ENCODE results near the gene CTXN1.

CTXN1 gene

GRCh38 chr19:7908078-7908699 lies 17.7 kb downstream of the CTXN1 start:
- H4K20me1 ChIP-seq (ENCODE audit: insufficient read depth) = no peaks in the 10 kb centered on the region
- H3K4me1 ChIP-seq (ENCODE audit: low read depth, poor library complexity, severe bottlenecking) = peaks cover 5% of the 10 kb centered on the region
- no peak overlapping the region for H3K9ac ChIP-seq
- H3K36me3 ChIP-seq (ENCODE audit: insufficient read depth) = no peaks in the 10 kb centered on the region
- no peak overlapping the region for H3K27ac ChIP-seq
- TF ChIP-seq CTCF (conservative IDR thresholded peaks at IDR 0.05; ENCODE audit: low read depth, low read length) = no peak
- H3K27me3 ChIP-seq (ENCODE audit: insufficient read depth, low read depth) = no peaks in the 10 kb centered on the region
- peaks cover 31% of the 10 kb centered on the region for H3K79me2 ChIP-seq (ENCODE audit: insufficient read depth, low read depth)
- H3K4me2 ChIP-seq = no peak overlapping the region
- no peak overlapping the region for H2AFZ ChIP-seq (ENCODE audit: low read depth)
- H3K4me3 ChIP-seq (IDR thresholded peaks at IDR 0.05; ENCODE audit: insufficient read depth, low read depth, low read length) = no peak overlapping the region

- Histone ChIP-seq H3K79me2 (ENCODE audit: insufficient read depth, low read depth) (peaks cover 31% of the 10 kb centered on the region), H3K27ac (no peak overlapping the region), H3K4me3 (IDR thresholded peaks at IDR 0.05; ENCODE audit: insufficient read depth, low read depth, low read length) (no peak overlapping the region)
Measured at GRCh38 chr19:7907544-7907943, 18.4 kb downstream of the CTXN1 start.

GRCh38 chr19:7907122-7907521 lies 18.8 kb downstream of the CTXN1 start:
- H3K79me2 ChIP-seq (ENCODE audit: insufficient read depth, low read depth) = peaks cover 31% of the 10 kb centered on the region
- H3K4me1 ChIP-seq (ENCODE audit: low read depth, poor library complexity, severe bottlenecking) = peaks cover 5% of the 10 kb centered on the region
- H3K4me3 ChIP-seq (IDR thresholded peaks at IDR 0.05; ENCODE audit: insufficient read depth, low read depth, low read length) = no peak overlapping the region
- no peaks in the 10 kb centered on the region for H4K20me1 ChIP-seq (ENCODE audit: insufficient read depth)
- no peaks in the 10 kb centered on the region for H3K36me3 ChIP-seq (ENCODE audit: insufficient read depth)
- H3K4me2 ChIP-seq = no peak overlapping the region
- H3K9ac ChIP-seq = no peak overlapping the region
- H3K27me3 ChIP-seq (ENCODE audit: insufficient read depth, low read depth) = no peaks in the 10 kb centered on the region
- H2AFZ ChIP-seq (ENCODE audit: low read depth) = no peak overlapping the region
- H3K27ac ChIP-seq = no peak overlapping the region
- no peak for TF ChIP-seq CTCF (conservative IDR thresholded peaks at IDR 0.05; ENCODE audit: low read depth, low read length)

More at GRCh38 chr19:7907544-7907943, 18.4 kb downstream of the CTXN1 start:
- Histone ChIP-seq H4K20me1 (ENCODE audit: insufficient read depth) (no peaks in the 10 kb centered on the region), H3K9ac (no peak overlapping the region), H3K27me3 (ENCODE audit: insufficient read depth, low read depth) (no peaks in the 10 kb centered on the region), H2AFZ (ENCODE audit: low read depth) (no peak overlapping the region), H3K36me3 (ENCODE audit: insufficient read depth) (no peaks in the 10 kb centered on the region), H3K4me2 (no peak overlapping the region), H3K4me1 (ENCODE audit: low read depth, poor library complexity, severe bottlenecking) (peaks cover 5% of the 10 kb centered on the region)
- no peak for TF ChIP-seq CTCF (conservative IDR thresholded peaks at IDR 0.05; ENCODE audit: low read depth, low read length)

GRCh38 chr19:7905859-7906258 lies 20.1 kb downstream of the CTXN1 start:
- no peaks in the 10 kb centered on the region for H3K36me3 ChIP-seq (ENCODE audit: insufficient read depth)
- no peak overlapping the region for H3K4me3 ChIP-seq (IDR thresholded peaks at IDR 0.05; ENCODE audit: insufficient read depth, low read depth, low read length)
- no peak overlapping the region for H3K9ac ChIP-seq
- no peak overlapping the region for H2AFZ ChIP-seq (ENCODE audit: low read depth)
- peaks cover 5% of the 10 kb centered on the region for H3K4me1 ChIP-seq (ENCODE audit: low read depth, poor library complexity, severe bottlenecking)
- H3K27ac ChIP-seq = no peak overlapping the region
- peaks cover 31% of the 10 kb centered on the region for H3K79me2 ChIP-seq (ENCODE audit: insufficient read depth, low read depth)
- TF ChIP-seq CTCF (conservative IDR thresholded peaks at IDR 0.05; ENCODE audit: low read depth, low read length) = no peak
- no peak overlapping the region for H3K4me2 ChIP-seq
- no peaks in the 10 kb centered on the region for H4K20me1 ChIP-seq (ENCODE audit: insufficient read depth)
- H3K27me3 ChIP-seq (ENCODE audit: insufficient read depth, low read depth) = no peaks in the 10 kb centered on the region
